ENCODE results near the gene TMEM259. TPM values are rescaled to one million over a fixed set of nuclear protein-coding genes. Genes with fewer than 3 reads are reported as not detected.

TMEM259 gene
- total and polyA plus RNA-seq, 2 of the 13 experiments (the other 11 are each of a cell fraction or from before 2014, with no cell fraction given), result 64.7 to 164 TPM

DNA sequence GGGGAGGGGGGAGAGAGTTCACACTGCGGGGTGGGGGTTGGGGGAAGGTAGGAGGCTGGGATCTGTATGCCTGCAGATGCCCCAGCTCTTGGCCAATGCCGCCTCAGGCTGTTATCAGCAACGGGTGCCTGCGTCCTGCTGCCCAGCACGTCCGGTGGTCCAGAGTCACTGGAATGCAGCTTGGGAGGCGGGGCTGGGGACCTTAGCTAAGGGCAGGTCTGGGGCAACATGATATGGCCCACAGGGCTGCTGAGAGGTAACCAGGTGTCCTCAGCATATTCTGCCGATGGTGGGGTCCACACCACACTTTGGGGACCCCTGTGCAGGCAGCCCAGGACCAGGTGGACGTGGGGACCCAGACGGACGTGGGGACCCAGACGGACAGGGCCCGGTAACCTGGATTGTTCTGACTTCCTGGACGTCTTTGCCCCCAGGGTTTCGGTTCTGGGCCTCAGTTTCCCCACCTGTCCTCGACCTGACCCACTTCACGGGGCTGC lies 45.4 kb upstream of the TMEM259 start (continued):
- TF ChIP-seq ZNF670 (CRISPR knock-in tag; IDR thresholded peaks at IDR 0.05; ENCODE audit: borderline replicate concordance) (no peak), SNRNP70 (IDR thresholded peaks at IDR 0.05; ENCODE audit: low read depth, low read length) (no peak), NFE2L2 (IDR thresholded peaks at IDR 0.05; ENCODE audit: low read length) (no peak), MXD4 (CRISPR knock-in tag; IDR thresholded peaks at IDR 0.05) (no peak), ZFP62 (CRISPR knock-in tag; IDR thresholded peaks at IDR 0.05) (no peak), ZSCAN12 (CRISPR knock-in tag; IDR thresholded peaks at IDR 0.05) (no peak), ZNF546 (CRISPR knock-in tag; conservative IDR thresholded peaks at IDR 0.05) (0 out of 2 replicates have a peak, but pooled peaks have one; percentile 9), MED13 (CRISPR knock-in tag; IDR thresholded peaks at IDR 0.05) (no peak), ZNF264 (CRISPR knock-in tag; IDR thresholded peaks at IDR 0.05) (no peak), TFAP4 (IDR thresholded peaks at IDR 0.05; ENCODE audit: borderline replicate concordance, low read depth) (no peak; the same call in 1 of the 2 replicates), JARID2 (CRISPR knock-in tag; IDR thresholded peaks at IDR 0.05; ENCODE audit: insufficient replicate concordance) (no peak), HNF4G (IDR thresholded peaks at IDR 0.05; ENCODE audit: borderline replicate concordance, low read depth, low read length) (no peak), HNF4G (CRISPR knock-in tag; IDR thresholded peaks at IDR 0.05; ENCODE audit: borderline replicate concordance, low read depth) (no peak), FUBP1 (CRISPR knock-in tag; IDR thresholded peaks at IDR 0.05; ENCODE audit: borderline replicate concordance) (no peak), ZNF510 (CRISPR knock-in tag; IDR thresholded peaks at IDR 0.05; ENCODE audit: low read depth) (peak; percentile 77; the same call in 1 of the 2 replicates), DNMT1 (CRISPR knock-in tag; IDR thresholded peaks at IDR 0.05) (no peak), CBX5 (CRISPR knock-in tag; IDR thresholded peaks at IDR 0.05; ENCODE audit: borderline replicate concordance) (no peak), SRSF4 (IDR thresholded peaks at IDR 0.05; ENCODE audit: low read depth, low read length, poor library complexity, severe bottlenecking) (no peak), ZNF577 (CRISPR knock-in tag; IDR thresholded peaks at IDR 0.05; ENCODE audit: borderline replicate concordance, low read depth) (no peak)
- TF ChIP-seq, protein P1, sequence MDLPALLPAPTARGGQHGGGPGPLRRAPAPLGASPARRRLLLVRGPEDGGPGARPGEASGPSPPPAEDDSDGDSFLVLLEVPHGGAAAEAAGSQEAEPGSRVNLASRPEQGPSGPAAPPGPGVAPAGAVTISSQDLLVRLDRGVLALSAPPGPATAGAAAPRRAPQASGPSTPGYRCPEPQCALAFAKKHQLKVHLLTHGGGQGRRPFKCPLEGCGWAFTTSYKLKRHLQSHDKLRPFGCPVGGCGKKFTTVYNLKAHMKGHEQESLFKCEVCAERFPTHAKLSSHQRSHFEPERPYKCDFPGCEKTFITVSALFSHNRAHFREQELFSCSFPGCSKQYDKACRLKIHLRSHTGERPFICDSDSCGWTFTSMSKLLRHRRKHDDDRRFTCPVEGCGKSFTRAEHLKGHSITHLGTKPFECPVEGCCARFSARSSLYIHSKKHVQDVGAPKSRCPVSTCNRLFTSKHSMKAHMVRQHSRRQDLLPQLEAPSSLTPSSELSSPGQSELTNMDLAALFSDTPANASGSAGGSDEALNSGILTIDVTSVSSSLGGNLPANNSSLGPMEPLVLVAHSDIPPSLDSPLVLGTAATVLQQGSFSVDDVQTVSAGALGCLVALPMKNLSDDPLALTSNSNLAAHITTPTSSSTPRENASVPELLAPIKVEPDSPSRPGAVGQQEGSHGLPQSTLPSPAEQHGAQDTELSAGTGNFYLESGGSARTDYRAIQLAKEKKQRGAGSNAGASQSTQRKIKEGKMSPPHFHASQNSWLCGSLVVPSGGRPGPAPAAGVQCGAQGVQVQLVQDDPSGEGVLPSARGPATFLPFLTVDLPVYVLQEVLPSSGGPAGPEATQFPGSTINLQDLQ (CRISPR knock-in tag; IDR thresholded peaks at IDR 0.05), result no peak

All from HepG2 (cell line).